DND-41 (cell line): ENCODE measurements around the gene GLI2.

Experiments used
- EZH2 ChIP-seq: IDR thresholded peaks from 3 replicates; pipeline ENCODE4 v1.6.1; 2012; ENCODE audit warnings: borderline replicate concordance, low read depth, mild to moderate bottlenecking, moderate library complexity, low read length, inconsistent platforms; ENCODE audit not compliant: severe bottlenecking
- TF ChIP-seq, protein P1 (sequence below): IDR thresholded peaks from 2 replicates; pipeline ENCODE4 v1.5.1; 2012; ENCODE audit warnings: borderline replicate concordance, low read length, moderate library complexity, mild to moderate bottlenecking; ENCODE audit not compliant: poor library complexity, severe bottlenecking; ENCODE audit errors: extremely low read depth

DNA sequence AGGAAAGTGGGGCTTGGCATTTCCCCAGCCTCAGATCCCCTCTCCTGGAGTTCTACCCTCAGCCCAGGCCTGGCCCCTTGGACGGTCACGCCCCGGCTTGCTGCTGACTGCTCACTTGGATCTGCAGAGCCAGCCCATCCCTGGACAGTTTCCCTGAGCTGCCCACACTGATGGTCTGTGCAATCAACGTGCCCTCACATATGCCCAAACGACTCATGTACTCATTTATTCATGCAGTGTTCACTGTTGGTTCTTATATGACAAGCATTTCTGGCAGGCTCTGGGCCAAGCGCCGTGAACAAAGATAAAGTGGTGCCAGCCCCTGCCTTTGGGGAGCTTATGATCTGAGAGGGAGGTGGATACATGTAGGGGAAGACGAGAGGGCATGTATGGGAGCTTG, 20.3 kb upstream of the GLI2 start:
- TF ChIP-seq, protein P1, sequence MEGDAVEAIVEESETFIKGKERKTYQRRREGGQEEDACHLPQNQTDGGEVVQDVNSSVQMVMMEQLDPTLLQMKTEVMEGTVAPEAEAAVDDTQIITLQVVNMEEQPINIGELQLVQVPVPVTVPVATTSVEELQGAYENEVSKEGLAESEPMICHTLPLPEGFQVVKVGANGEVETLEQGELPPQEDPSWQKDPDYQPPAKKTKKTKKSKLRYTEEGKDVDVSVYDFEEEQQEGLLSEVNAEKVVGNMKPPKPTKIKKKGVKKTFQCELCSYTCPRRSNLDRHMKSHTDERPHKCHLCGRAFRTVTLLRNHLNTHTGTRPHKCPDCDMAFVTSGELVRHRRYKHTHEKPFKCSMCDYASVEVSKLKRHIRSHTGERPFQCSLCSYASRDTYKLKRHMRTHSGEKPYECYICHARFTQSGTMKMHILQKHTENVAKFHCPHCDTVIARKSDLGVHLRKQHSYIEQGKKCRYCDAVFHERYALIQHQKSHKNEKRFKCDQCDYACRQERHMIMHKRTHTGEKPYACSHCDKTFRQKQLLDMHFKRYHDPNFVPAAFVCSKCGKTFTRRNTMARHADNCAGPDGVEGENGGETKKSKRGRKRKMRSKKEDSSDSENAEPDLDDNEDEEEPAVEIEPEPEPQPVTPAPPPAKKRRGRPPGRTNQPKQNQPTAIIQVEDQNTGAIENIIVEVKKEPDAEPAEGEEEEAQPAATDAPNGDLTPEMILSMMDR: no peak
- TF ChIP-seq EZH2: no peak
